ENCODE measurements around the gene ATP5PB.

Gene ATP5PB

GRCh38 chr1:111487133-111487532 is 37.9 kb downstream of the ATP5PB start:
- peaks cover 6% of the 10 kb centered on the region for H3K27me3 Mint-ChIP-seq (ENCODE audit: low read depth)
- TF ChIP-seq CTCF (IDR thresholded peaks at IDR 0.05; ENCODE audit: unreplicated experiment in 3 of 3), result no peak
- no peaks in the 10 kb centered on the region for H3K36me3 Mint-ChIP-seq (ENCODE audit: low read depth)
- H3K27ac Mint-ChIP-seq, result no peak overlapping the region
- H3K4me1 Mint-ChIP-seq, result peaks cover 7% of the 10 kb centered on the region
- no peaks in the 10 kb centered on the region for H3K9me3 Mint-ChIP-seq
- H3K4me3 Mint-ChIP-seq, result no peak overlapping the region

- no peaks in the 10 kb centered on the region for H3K4me1 Mint-ChIP-seq
- no peaks in the 10 kb centered on the region for H3K36me3 Mint-ChIP-seq (ENCODE audit: low read depth)
- no peak overlapping the region for H3K27ac Mint-ChIP-seq
Observed at GRCh38 chr1:111488669-111489068, 39.4 kb downstream of the ATP5PB start.

GRCh38 chr1:111489604-111490003 is 40.3 kb downstream of the ATP5PB start:
- Mint-ChIP-seq H3K4me3 (no peak overlapping the region), H3K36me3 (ENCODE audit: low read depth) (no peaks in the 10 kb centered on the region), H3K27me3 (ENCODE audit: low read depth) (peaks cover 10% of the 10 kb centered on the region), H3K4me1 (no peaks in the 10 kb centered on the region), H3K9me3 (peaks cover 5% of the 10 kb centered on the region), H3K27ac (no peak overlapping the region)
- no peak for TF ChIP-seq CTCF (IDR thresholded peaks at IDR 0.05; ENCODE audit: unreplicated experiment in 3 of 3)

More at GRCh38 chr1:111488669-111489068, 39.4 kb downstream of the ATP5PB start:
- peaks cover 10% of the 10 kb centered on the region for H3K27me3 Mint-ChIP-seq (ENCODE audit: low read depth)
- H3K9me3 Mint-ChIP-seq, result no peaks in the 10 kb centered on the region
- no peak overlapping the region for H3K4me3 Mint-ChIP-seq
- no peak for TF ChIP-seq CTCF (IDR thresholded peaks at IDR 0.05; ENCODE audit: unreplicated experiment in 3 of 3)

- no peak for TF ChIP-seq CTCF (IDR thresholded peaks at IDR 0.05; ENCODE audit: unreplicated experiment in 3 of 3)
- H3K4me1 Mint-ChIP-seq, result no peaks in the 10 kb centered on the region
- H3K36me3 Mint-ChIP-seq (ENCODE audit: low read depth), result no peaks in the 10 kb centered on the region
- no peak overlapping the region for H3K4me3 Mint-ChIP-seq
- H3K27ac Mint-ChIP-seq, result no peak overlapping the region
- peaks cover 5% of the 10 kb centered on the region for H3K9me3 Mint-ChIP-seq
- H3K27me3 Mint-ChIP-seq (ENCODE audit: low read depth), result peaks cover 10% of the 10 kb centered on the region
Observed at GRCh38 chr1:111490220-111490619, 41.0 kb downstream of the ATP5PB start.

GRCh38 chr1:111491070-111491469 is 41.8 kb downstream of the ATP5PB start:
- no peaks in the 10 kb centered on the region for H3K4me1 Mint-ChIP-seq
- H3K36me3 Mint-ChIP-seq (ENCODE audit: low read depth), result no peaks in the 10 kb centered on the region
- H3K27ac Mint-ChIP-seq, result no peak overlapping the region
- H3K27me3 Mint-ChIP-seq (ENCODE audit: low read depth), result peaks cover 10% of the 10 kb centered on the region
- H3K4me3 Mint-ChIP-seq, result no peak overlapping the region
- no peak for TF ChIP-seq CTCF (IDR thresholded peaks at IDR 0.05; ENCODE audit: unreplicated experiment in 3 of 3)
- peaks cover 5% of the 10 kb centered on the region for H3K9me3 Mint-ChIP-seq

- Mint-ChIP-seq H3K4me1 (no peaks in the 10 kb centered on the region), H3K4me3 (no peak overlapping the region), H3K9me3 (peaks cover 5% of the 10 kb centered on the region), H3K27me3 (ENCODE audit: low read depth) (peaks cover 20% of the 10 kb centered on the region), H3K36me3 (ENCODE audit: low read depth) (no peaks in the 10 kb centered on the region), H3K27ac (no peak overlapping the region)
- TF ChIP-seq CTCF (IDR thresholded peaks at IDR 0.05; ENCODE audit: unreplicated experiment in 3 of 3), result no peak
Observed at GRCh38 chr1:111496398-111496797, 47.1 kb downstream of the ATP5PB start.

All from nephron (organoid).